Activated CD4-positive, alpha-beta T cell treated with anti-CD3 and anti-CD28 coated beads, Interleukin-2, amount 10 ng/mL, durations not matched to agents 24 days and 14 days (primary cell): ENCODE results near the gene SOX2. TPM values are rescaled to one million over a fixed set of nuclear protein-coding genes. Genes with fewer than 3 reads are reported as not detected.
"Not testable (repeated sequence)": the region's sequence is repeated elsewhere in the genome, so short reads cannot be mapped to it uniquely, and the experiment has no call there.

Experiments
- DNase-seq: peaks from one replicate; pipeline ENCODE4 v3.0.0; 2022
- H3K27ac Mint-ChIP-seq: one replicate; pipeline ENCODE4 v1.8.0; 2022; ENCODE audit warnings: mild to moderate bottlenecking, mixed read lengths
- H3K27me3 Mint-ChIP-seq: one replicate; pipeline ENCODE4 v1.8.0; 2022; ENCODE audit warnings: mixed read lengths
- H3K36me3 Mint-ChIP-seq: one replicate; pipeline ENCODE4 v1.8.0; 2022; ENCODE audit warnings: low read depth, mild to moderate bottlenecking, mixed read lengths
- H3K4me1 Mint-ChIP-seq: one replicate; pipeline ENCODE4 v1.8.0; 2021; ENCODE audit warnings: mixed read lengths
- H3K4me3 Mint-ChIP-seq: one replicate; pipeline ENCODE4 v1.8.0; 2022; ENCODE audit warnings: mild to moderate bottlenecking, moderate library complexity, mixed read lengths
- H3K9me3 Mint-ChIP-seq: one replicate; pipeline ENCODE4 v1.8.0; 2021; ENCODE audit warnings: mixed read lengths
- intact Hi-C: fragments of 100-400 bp; cut with micrococcal nuclease; formaldehyde crosslinking; loops from one replicate; pipeline ENCODE4 v1.15.1; 2023
- total RNA-seq: library from RNA; stranded (reverse); gene quantifications from 2 replicates; pipeline ENCODE4 v1.2.3, GENCODE V29; 2022

The SOX2 gene
- total RNA-seq, 1 donor from 2014 or later, result not detected

- H3K4me3 Mint-ChIP-seq, result no peak overlapping the region
- H3K9me3 Mint-ChIP-seq, result no peaks in the 10 kb centered on the region
- no peak overlapping the region for H3K27ac Mint-ChIP-seq
- intact Hi-C loops, result no loop called here
- no peaks in the 10 kb centered on the region for H3K36me3 Mint-ChIP-seq
- no peaks in the 10 kb centered on the region for H3K4me1 Mint-ChIP-seq
- peaks cover 5% of the 10 kb centered on the region for H3K27me3 Mint-ChIP-seq
- no peak for DNase-seq
These were observed 24.2 kb downstream of the SOX2 start for GRCh38 chr3:181735911-181736310.

GRCh38 chr3:181738551-181738950 is 26.8 kb downstream of the SOX2 start:
- no peaks in the 10 kb centered on the region for H3K9me3 Mint-ChIP-seq
- H3K27me3 Mint-ChIP-seq, result no peaks in the 10 kb centered on the region
- H3K36me3 Mint-ChIP-seq, result no peaks in the 10 kb centered on the region
- H3K4me3 Mint-ChIP-seq, result no peak overlapping the region
- H3K4me1 Mint-ChIP-seq, result no peaks in the 10 kb centered on the region
- intact Hi-C loops, result no loop called here
- no peak for DNase-seq
- no peak overlapping the region for H3K27ac Mint-ChIP-seq

DNA sequence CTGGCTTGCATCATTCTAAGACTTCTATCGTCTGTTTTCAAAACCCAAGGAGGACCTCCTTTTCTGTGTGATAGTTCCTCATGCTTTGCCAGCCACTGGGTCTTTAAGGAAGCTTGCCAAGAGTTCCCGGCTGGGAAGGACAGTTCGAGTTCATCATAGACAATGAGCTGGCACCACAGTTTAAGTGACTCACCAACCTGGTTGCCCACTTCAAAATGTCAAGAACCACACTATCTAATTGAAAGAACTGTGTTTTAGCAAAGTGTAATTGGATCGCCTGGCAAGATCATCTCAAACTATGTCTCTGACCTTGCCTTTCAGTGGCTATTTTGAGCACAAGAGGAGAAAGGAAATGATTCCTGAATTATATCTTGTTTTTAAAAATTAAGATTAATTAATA is 27.9 kb downstream of the SOX2 start:
- Mint-ChIP-seq H3K27me3 (no peaks in the 10 kb centered on the region), H3K36me3 (no peaks in the 10 kb centered on the region), H3K27ac (no peak overlapping the region), H3K9me3 (no peaks in the 10 kb centered on the region), H3K4me1 (no peaks in the 10 kb centered on the region), H3K4me3 (no peak overlapping the region)
- intact Hi-C loops, result no loop called here
- no peak for DNase-seq

GRCh38 chr3:181741417-181741816 is 29.7 kb downstream of the SOX2 start:
- intact Hi-C loops, result no loop called here
- peaks cover 2% of the 10 kb centered on the region for H3K27me3 Mint-ChIP-seq
- no peaks in the 10 kb centered on the region for H3K9me3 Mint-ChIP-seq
- no peak overlapping the region for H3K4me3 Mint-ChIP-seq
- no peak overlapping the region for H3K27ac Mint-ChIP-seq
- H3K4me1 Mint-ChIP-seq, result no peaks in the 10 kb centered on the region
- no peaks in the 10 kb centered on the region for H3K36me3 Mint-ChIP-seq
- DNase-seq, result no peak

DNA sequence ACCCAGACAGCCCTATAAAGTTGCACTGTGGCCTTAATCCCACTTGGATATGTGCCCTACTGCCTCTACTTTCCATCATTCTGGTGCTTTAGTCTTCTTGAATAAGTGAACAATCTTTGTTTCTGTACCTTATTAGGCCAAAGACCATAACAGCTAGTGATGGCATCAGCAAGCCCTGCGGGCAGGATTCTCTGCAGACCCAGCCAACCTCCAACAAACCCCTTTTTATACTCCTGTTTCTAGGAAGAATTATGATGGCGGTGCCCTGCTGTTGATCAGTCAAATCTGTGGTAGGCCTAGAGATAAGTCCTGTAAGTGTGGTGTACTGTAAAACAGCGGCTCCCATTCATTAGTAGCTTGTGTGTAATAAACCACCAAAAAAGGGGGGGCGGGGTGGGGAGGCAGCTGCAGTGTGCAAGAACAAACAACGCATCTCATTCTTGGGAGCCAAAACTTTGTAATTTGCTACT is 40.5 kb downstream of the SOX2 start:
- Mint-ChIP-seq H3K27me3 (peaks cover 4% of the 10 kb centered on the region), H3K9me3 (no peaks in the 10 kb centered on the region), H3K4me1 (no peaks in the 10 kb centered on the region), H3K4me3 (no peak overlapping the region), H3K27ac (no peak overlapping the region), H3K36me3 (no peaks in the 10 kb centered on the region)
- no peak for DNase-seq
- intact Hi-C loops, result no loop called here

- Mint-ChIP-seq H3K4me1 (no peaks in the 10 kb centered on the region), H3K27me3 (peaks cover 4% of the 10 kb centered on the region), H3K36me3 (no peaks in the 10 kb centered on the region), H3K4me3 (no peak overlapping the region), H3K9me3 (no peaks in the 10 kb centered on the region), H3K27ac (no peak overlapping the region)
- intact Hi-C loops, result no loop called here
- DNase-seq, result no peak
These were observed 41.7 kb downstream of the SOX2 start for GRCh38 chr3:181753391-181753790.

DNA sequence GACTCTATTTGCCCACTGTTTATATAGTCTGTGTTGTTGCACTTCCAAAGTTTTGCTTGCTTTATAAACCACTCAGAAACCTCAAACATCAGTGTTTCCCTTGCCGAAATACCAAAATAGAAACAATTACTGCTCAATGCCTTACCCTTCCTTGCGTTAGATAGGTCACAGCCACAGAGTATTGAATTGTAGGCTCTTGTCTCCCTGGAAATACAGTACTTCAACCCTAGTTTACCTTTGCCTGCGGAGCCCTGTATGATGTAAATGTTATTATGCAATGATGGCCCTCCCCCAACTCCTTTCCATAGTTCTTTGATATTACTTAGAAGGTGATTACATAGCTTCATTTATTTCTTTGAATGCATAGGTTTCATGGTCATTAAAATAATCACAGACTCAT is 44.2 kb downstream of the SOX2 start:
- DNase-seq, result no peak
- intact Hi-C loops, result no loop called here
- no peaks in the 10 kb centered on the region for H3K9me3 Mint-ChIP-seq
- H3K27me3 Mint-ChIP-seq, result peaks cover 4% of the 10 kb centered on the region
- H3K4me3 Mint-ChIP-seq, result no peak overlapping the region
- no peaks in the 10 kb centered on the region for H3K4me1 Mint-ChIP-seq
- no peaks in the 10 kb centered on the region for H3K36me3 Mint-ChIP-seq
- no peak overlapping the region for H3K27ac Mint-ChIP-seq

DNA sequence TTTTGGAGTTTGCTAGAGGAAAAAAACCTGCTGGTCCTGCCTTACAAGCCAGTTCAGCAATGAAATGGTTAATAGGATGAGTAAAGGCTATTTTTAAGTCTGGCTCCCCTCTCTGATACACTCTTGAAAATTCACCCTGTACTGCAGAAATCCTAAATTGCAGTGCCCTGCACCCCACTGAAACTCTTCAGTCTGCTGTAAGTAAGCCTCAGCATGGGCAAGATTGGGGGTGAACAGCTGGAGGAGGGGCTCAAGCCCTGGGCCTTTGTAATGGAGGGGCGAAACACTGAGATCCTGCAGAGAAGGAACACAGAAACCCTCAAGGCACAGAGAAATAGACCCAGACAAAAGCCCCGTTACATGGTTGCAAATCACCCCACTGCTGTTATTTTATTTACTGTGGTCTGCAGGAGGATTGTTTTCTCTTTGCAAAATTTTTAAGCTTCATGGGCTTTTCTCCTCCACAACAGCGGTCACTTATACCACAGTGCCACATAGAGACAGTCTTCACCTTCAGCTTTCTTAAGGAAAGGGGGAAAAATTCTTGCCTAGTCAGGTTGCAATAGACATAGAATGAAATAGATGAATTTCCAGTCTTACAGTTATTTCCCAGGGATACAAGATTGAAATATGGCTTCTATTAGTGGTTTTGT is 45.0 kb downstream of the SOX2 start:
- H3K9me3 Mint-ChIP-seq, result no peaks in the 10 kb centered on the region
- no peak overlapping the region for H3K4me3 Mint-ChIP-seq
- H3K27me3 Mint-ChIP-seq, result peaks cover 4% of the 10 kb centered on the region
- H3K27ac Mint-ChIP-seq, result no peak overlapping the region
- no peak for DNase-seq
- intact Hi-C loops, result no loop called here
- H3K36me3 Mint-ChIP-seq, result no peaks in the 10 kb centered on the region
- no peaks in the 10 kb centered on the region for H3K4me1 Mint-ChIP-seq

DNA sequence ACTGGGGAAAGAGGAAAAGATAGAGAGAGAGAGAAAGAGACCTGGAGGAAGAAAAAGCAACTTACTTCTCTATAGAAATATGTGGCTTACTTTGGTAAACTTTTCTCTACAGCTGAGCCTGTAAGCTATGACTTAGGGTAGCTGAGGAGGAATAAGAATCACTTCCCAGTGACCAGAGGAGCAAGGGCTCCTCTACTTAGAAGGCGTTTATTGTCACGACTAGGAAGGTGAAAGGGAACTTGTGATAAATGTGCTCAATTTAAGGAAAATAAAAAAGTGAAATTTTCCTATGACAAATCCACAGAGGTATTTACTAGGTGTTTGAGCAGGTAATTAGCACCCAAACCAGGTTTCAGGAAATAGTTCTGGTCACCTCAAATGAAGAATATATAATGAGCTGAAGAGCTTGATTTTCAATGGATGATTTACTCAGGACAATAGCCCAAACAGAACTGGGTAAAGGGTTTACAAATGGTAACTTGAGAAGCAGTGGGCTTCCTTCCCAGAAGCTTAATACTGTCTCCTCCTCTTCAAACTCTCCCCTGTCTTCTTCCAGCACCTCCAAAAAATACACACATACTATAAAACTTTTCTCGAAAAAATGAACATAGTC is 46.1 kb downstream of the SOX2 start:
- H3K4me3 Mint-ChIP-seq, result no peak overlapping the region
- no peak for DNase-seq
- no peaks in the 10 kb centered on the region for H3K36me3 Mint-ChIP-seq
- intact Hi-C loops, result no loop called here
- H3K27ac Mint-ChIP-seq, result no peak overlapping the region
- H3K27me3 Mint-ChIP-seq, result peaks cover 4% of the 10 kb centered on the region
- no peaks in the 10 kb centered on the region for H3K9me3 Mint-ChIP-seq
- no peaks in the 10 kb centered on the region for H3K4me1 Mint-ChIP-seq

DNA sequence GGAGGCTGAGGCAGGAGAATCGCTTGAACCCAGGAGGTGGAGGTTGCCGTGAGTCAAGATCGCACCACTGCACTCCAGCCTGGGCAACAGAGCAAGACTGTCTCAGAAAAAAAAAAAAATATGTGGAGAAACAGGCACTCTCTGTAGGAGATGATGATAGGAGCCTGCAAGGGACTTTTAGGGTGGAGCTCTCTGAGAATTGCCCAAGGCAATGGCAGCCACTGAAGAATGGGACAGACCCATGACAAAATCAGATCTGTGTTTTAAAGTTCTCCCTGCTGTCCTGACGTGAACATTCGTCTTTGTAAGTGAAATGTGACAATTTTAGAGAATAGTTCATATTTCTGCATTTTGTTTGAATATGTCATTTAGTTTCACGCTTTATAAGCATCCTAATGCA is 50.2 kb downstream of the SOX2 start:
- no peaks in the 10 kb centered on the region for H3K4me1 Mint-ChIP-seq
- H3K27ac Mint-ChIP-seq, result no peak overlapping the region
- no peak for DNase-seq
- no peaks in the 10 kb centered on the region for H3K27me3 Mint-ChIP-seq
- no peaks in the 10 kb centered on the region for H3K9me3 Mint-ChIP-seq
- intact Hi-C loops, result no loop called here
- no peak overlapping the region for H3K4me3 Mint-ChIP-seq
- H3K36me3 Mint-ChIP-seq, result no peaks in the 10 kb centered on the region

- H3K4me1 Mint-ChIP-seq, H3K27ac Mint-ChIP-seq, H3K9me3 Mint-ChIP-seq, intact Hi-C loops, H3K27me3 Mint-ChIP-seq, H3K36me3 Mint-ChIP-seq, DNase-seq, H3K4me3 Mint-ChIP-seq: not testable (repeated sequence)
These were observed 52.3 kb downstream of the SOX2 start for GRCh38 chr3:181764033-181764432.
